Tibial artery (tissue), 4 donors: ENCODE data around the gene GRIK4.

ENCODE experiments used
- DNase-seq, 2 donors: peaks; one replicate each; pipeline ENCODE4 v3.0.0-alpha.2; 2019
- H3K27ac ChIP-seq, 2 donors: fragments of 200-600 bp; sonication (generic) in 1 of 2; 1 replicate in 1 of 2; 2 replicates in 1 of 2; pipeline ENCODE4 v1.5.1; 2018 to 2019; ENCODE audit warnings: mild to moderate bottlenecking in 1 of 2
- H3K27me3 ChIP-seq, 2 donors: fragments of 200-600 bp; sonication (generic) in 1 of 2; one replicate each; pipeline versions ENCODE4 v1.5.1 to v1.6.0; 2016 to 2019
- H3K36me3 ChIP-seq, 3 donors: fragments of 200-600 bp; sonication (generic) in 2 of 3; one replicate each; pipeline ENCODE4 v1.5.1; 2016 to 2019; ENCODE audit warnings: mild to moderate bottlenecking in 2 of 3
- H3K4me1 ChIP-seq, 4 donors: fragments of 200-600 bp; sonication (generic) in 2 of 4; 1 replicate in 3 of 4; 2 replicates in 1 of 4; pipeline ENCODE4 v1.5.1; 2016 to 2019
- H3K4me3 ChIP-seq, 2 donors: fragments of 200-600 bp; sonication (generic) in 1 of 2; 1 replicate in 1 of 2; 2 replicates in 1 of 2; pipeline ENCODE4 v1.5.1; 2018 to 2019; ENCODE audit warnings: mild to moderate bottlenecking in 2 of 2
- H3K9me3 ChIP-seq, 3 donors: fragments of 200-600 bp; sonication (generic) in 1 of 3; one replicate each; pipeline ENCODE4 v1.5.1; 2016 to 2019
- intact Hi-C: fragments of 100-400 bp; cut with DNase I; formaldehyde crosslinking; loops from one replicate; pipeline ENCODE4 v1.15.0; 2023; ENCODE audit warnings: low total_unique reads
- TF ChIP-seq, protein P1 (sequence below), 2 experiments: fragments of 200-600 bp in 1 of 2; fragments of 450-650 bp in 1 of 2; IDR thresholded peaks; one replicate each; pipeline ENCODE4 v1.5.1; 2017 to 2019; ENCODE audit warnings: antibody characterized with exemption in 2 of 2, mild to moderate bottlenecking in 1 of 2, moderate library complexity in 1 of 2

Gene GRIK4

DNA sequence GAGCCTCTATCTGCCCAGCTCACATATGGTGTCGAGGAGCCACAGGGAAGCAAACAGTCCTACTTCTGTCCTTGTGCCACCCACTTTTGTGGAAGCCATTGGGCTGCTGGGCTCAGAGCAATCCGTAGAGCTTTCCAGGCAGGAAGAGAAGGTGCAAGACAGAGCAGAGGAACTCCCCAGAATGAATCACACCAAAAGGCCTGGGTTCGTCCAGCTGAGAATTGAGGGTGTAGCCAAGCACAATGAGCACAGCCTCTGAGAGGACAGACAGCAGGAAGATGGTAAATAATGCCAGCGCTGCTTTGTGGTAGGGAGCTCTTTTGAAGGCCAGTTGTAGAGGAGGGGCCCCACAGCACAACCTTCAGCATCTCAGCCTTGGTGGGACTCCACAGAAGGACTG is 237.8 kb downstream of the GRIK4 start:
- H3K27ac ChIP-seq: no peak overlapping the region
- DNase-seq: no peak
- no peaks in the 10 kb centered on the region for H3K36me3 ChIP-seq
- H3K4me1 ChIP-seq: no peaks in the 10 kb centered on the region
- TF ChIP-seq, protein P1, sequence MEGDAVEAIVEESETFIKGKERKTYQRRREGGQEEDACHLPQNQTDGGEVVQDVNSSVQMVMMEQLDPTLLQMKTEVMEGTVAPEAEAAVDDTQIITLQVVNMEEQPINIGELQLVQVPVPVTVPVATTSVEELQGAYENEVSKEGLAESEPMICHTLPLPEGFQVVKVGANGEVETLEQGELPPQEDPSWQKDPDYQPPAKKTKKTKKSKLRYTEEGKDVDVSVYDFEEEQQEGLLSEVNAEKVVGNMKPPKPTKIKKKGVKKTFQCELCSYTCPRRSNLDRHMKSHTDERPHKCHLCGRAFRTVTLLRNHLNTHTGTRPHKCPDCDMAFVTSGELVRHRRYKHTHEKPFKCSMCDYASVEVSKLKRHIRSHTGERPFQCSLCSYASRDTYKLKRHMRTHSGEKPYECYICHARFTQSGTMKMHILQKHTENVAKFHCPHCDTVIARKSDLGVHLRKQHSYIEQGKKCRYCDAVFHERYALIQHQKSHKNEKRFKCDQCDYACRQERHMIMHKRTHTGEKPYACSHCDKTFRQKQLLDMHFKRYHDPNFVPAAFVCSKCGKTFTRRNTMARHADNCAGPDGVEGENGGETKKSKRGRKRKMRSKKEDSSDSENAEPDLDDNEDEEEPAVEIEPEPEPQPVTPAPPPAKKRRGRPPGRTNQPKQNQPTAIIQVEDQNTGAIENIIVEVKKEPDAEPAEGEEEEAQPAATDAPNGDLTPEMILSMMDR (IDR thresholded peaks at IDR 0.05): no peak
- no peak overlapping the region for H3K4me3 ChIP-seq
- peaks cover 0 to 49% of the 10 kb centered on the region in 2 donors for H3K27me3 ChIP-seq
- no peaks in the 10 kb centered on the region for H3K9me3 ChIP-seq
- intact Hi-C loops: no loop called here

DNA sequence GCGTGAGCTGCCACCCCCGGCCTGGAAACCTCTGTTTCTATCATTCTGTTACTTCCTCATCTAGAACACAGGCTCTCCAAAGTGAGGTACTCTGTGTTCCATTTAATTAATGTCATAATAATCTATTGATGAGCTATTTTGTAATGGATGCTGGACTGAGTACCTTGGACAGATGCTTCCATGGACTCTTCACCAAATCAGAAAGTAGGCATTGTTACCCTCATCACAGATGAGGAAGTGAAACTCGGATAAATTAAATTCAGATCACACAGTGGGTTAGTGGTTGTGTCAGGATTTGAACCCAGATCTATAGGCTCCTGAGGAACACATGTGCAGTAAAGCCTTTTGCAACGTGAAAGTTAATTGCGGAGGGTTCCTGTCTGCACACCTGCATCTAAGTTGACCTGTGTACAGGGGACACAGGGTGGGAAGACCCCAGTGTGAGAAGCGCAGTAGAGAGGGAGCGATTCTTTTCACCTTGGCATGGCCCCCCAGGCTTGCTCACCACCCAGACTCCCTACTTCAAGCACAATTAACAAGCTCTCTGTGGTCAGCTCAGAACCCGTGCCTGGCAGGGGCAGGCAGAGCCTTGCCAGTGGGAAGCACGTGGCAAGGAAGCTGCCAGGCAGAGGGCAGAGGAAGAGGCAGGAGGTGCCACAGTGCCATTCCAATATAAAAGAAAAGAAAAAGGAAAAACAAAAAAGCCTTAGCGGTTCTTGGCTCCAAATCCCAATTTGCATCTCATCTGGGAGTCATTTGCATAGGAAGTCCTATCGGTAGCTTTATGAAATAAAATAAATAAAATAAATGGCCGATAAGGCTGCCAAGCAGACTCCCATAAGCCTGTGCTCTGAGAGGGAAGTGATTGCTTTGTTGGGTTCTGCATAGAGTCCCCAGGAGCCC is 239.3 kb downstream of the GRIK4 start:
- Histone ChIP-seq H3K27ac (no peak overlapping the region), H3K36me3 (no peaks in the 10 kb centered on the region), H3K4me3 (no peak overlapping the region), H3K27me3 (peaks cover 0 to 49% of the 10 kb centered on the region in 2 donors), H3K4me1 (no peaks in the 10 kb centered on the region), H3K9me3 (no peaks in the 10 kb centered on the region)
- TF ChIP-seq, protein P1 (IDR thresholded peaks at IDR 0.05): no peak
- no peak for DNase-seq
- intact Hi-C loops: no loop called here

DNA sequence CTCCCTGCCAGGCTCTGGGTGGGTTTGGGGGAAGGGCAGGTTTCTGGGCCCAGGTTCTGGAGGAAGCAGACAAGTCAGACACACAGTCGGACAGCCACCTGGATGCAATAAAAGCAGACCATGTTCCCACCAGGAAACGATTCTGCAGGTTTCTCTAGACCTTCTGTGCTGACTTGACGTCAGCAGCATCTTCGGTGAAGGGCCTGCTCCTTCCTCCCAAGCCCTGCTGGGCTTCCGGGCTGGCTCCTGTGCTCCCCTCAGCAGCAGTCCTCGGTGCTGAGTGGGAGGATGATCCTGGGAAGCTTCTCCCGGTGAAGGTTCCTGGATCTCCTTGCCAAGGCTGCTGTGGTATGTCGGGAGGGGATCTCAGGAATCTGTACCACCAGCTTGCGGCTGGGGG is 240.0 kb downstream of the GRIK4 start:
- Histone ChIP-seq H3K9me3 (no peaks in the 10 kb centered on the region), H3K4me1 (no peaks in the 10 kb centered on the region), H3K27me3 (peaks cover 0 to 46% of the 10 kb centered on the region in 2 donors), H3K4me3 (no peak overlapping the region), H3K27ac (no peak overlapping the region), H3K36me3 (no peaks in the 10 kb centered on the region)
- no peak for DNase-seq
- intact Hi-C loops: no loop called here
- TF ChIP-seq, protein P1 (IDR thresholded peaks at IDR 0.05): no peak

DNA sequence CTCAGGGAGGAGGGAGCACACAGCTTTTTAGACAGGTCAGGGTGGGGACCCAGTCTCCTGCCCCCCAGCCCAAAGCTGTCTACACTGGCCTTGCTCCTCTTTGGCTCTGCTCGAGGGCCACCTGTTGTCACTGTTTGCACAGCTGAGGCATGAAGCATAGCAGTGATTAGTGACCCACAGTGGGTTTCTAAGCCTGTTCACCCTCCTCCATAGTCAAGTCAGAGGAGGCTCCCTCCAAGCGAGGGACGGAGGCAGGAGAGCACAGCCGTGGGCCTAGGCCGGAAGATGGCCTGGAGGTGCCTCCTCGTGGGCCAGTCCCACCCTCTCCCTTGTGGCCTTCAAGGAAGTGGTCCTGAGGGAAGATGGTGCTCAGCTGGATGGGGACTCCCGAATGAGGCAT is 241.1 kb downstream of the GRIK4 start:
- TF ChIP-seq, protein P1 (IDR thresholded peaks at IDR 0.05): no peak
- intact Hi-C loops: no loop called here

DNA sequence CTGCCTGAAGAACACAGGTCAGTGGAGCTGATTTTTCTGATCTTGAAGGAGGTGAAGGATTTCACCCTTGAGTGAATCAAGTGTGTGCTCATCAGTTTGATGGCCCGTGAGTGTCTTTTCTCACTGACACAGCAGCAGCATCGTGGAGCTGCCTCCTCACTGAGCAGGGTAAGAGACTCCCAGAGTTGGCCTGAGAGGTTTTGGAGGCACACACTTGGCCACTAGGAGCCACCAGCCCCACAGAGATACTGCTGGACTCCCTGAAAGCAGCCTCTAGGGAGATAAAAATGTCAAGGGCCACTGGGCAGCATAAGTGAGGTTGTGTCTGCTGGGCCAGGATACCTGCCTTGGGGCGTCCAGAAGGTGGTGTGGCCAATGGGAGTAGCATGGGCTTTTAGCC is 245.4 kb downstream of the GRIK4 start:
- Histone ChIP-seq H3K27me3 (peaks cover 0 to 4% of the 10 kb centered on the region in 2 donors), H3K27ac (no peak overlapping the region), H3K9me3 (no peaks in the 10 kb centered on the region), H3K36me3 (no peaks in the 10 kb centered on the region), H3K4me3 (no peak overlapping the region), H3K4me1 (no peaks in the 10 kb centered on the region)
- no peak for DNase-seq
- TF ChIP-seq, protein P1 (IDR thresholded peaks at IDR 0.05): no peak
- intact Hi-C loops: no loop called here

More for the DNA sequence above, 241.1 kb downstream of the GRIK4 start:
- DNase-seq: no peak
- Histone ChIP-seq H3K27me3 (peaks cover 0 to 34% of the 10 kb centered on the region in 2 donors), H3K9me3 (no peaks in the 10 kb centered on the region), H3K36me3 (no peaks in the 10 kb centered on the region), H3K4me1 (no peaks in the 10 kb centered on the region), H3K4me3 (no peak overlapping the region), H3K27ac (no peak overlapping the region)
